GM18499 (cell line): ENCODE measurements around the gene SCD.
"Not testable (repeated sequence)": the region's sequence is repeated elsewhere in the genome, so short reads cannot be mapped to it uniquely, and the experiment has no call there.

Source experiments
- ATAC-seq: cut with Tn5 transposase; IDR thresholded peaks from one replicate; pipeline ENCODE4 v1.9.1; 2021; ENCODE audit warnings: moderate number of reproducible peaks; ENCODE audit not compliant: insufficient read depth, unreplicated experiment

Gene SCD

GRCh38 chr10:100359529-100360150 lies 12.6 kb downstream of the SCD start:
- ATAC-seq: no peak

DNA sequence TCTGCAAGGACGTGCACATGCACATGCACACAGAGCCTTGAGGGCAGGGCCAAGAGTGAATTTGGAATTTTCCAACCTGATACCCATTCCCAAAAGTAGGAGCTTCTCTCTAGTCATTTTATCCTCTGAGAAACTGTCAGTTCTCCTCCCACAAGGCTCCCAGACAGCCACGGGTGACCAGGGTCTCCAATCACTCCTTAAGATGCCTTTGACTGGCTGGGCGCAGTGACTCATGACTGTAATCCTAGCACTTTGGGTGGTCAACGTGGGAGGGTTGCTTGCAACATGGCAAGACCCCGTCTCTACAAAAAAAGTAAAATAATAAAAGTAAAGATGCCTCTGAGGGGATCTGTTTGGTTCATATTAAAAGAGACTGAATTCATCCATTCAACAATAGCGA lies 13.2 kb downstream of the SCD start:
- no peak for ATAC-seq

DNA sequence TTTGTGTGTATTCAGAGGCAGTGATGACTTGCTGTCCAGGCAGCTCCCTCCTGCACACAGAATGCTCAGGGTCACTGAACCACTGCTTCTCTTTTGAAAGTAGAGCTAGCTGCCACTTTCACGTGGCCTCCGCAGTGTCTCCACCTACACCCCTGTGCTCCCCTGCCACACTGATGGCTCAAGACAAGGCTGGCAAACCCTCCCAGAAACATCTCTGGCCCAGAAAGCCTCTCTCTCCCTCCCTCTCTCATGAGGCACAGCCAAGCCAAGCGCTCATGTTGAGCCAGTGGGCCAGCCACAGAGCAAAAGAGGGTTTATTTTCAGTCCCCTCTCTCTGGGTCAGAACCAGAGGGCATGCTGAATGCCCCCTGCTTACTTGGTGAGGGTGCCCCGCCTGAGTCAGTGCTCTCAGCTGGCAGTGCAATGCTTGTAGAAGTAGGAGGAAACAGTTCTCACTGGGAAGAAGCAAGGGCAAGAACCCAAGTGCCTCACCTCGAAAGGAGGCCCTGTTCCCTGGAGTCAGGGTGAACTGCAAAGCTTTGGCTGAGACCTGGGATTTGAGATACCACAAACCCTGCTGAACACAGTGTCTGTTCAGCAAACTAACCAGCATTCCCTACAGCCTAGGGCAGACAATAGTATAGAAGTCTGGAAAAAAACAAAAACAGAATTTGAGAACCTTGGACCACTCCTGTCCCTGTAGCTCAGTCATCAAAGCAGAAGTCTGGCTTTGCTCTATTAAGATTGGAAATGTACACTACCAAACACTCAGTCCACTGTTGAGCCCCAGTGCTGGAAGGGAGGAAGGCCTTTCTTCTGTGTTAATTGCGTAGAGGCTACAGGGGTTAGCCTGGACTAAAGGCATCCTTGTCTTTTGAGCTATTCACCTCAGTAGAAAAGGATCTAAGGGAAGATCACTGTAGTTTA lies 15.8 kb downstream of the SCD start:
- ATAC-seq: no peak

DNA sequence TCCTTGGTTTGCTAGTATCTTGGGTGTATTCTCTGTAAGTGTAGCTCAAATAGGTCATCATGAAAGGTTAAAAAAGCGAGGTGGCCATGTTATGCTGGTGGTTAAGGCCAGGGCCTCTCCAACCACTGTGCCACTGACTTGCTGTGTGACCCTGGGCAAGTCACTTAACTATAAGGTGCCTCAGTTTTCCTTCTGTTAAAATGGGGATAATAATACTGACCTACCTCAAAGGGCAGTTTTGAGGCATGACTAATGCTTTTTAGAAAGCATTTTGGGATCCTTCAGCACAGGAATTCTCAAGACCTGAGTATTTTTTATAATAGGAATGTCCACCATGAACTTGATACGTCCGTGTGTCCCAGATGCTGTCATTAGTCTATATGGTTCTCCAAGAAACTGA lies 17.1 kb downstream of the SCD start:
- no peak for ATAC-seq

DNA sequence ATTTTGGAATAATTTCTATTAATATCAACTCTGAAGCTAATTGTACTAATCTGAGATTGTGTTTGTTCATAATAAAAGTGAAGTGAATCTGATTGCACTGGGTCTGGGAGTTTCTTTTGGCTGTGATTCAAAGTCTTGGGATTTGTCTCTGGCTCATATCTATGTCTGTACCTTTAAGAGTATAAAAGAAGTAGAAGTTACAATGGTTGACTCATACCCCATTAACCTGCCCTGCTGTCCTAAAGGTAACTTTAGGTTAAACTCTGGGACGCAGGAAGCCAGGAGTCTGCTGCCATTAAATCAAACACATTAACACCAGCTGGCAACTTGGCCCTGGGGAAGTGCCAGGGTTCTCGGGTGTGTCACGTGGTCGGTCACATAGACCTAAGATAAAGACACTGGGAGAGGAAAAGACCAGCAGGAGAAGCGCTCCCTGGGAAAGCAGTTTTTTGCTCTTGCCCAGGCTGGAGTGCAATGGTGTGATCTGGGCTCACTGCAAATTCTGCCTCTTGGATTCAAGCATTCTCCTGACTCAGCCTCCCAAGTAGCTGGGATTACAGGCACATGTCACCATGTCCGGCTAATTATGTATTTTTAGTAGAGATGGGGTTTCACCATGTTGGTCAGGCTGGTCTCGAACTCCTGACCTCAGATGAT lies 17.8 kb downstream of the SCD start:
- ATAC-seq: no peak

DNA sequence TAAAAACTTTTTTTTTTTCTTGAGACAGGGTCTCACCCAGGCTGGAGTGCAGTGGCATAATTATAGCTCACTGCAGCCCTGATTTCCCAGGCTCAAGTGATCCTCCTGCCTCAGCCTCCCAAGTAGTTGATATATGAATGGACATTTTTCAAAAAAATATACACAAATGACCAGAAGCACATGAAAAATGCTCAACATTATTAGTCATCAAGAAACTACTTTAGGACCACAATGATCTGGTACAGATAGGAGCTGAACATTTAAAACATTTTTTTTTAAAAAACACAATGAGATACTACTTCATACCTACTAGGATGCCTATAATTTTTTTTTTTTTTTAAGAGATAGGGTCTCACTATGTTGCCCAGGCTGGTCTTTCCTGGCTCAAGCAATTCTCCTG lies 21.7 kb downstream of the SCD start:
- ATAC-seq: no peak

DNA sequence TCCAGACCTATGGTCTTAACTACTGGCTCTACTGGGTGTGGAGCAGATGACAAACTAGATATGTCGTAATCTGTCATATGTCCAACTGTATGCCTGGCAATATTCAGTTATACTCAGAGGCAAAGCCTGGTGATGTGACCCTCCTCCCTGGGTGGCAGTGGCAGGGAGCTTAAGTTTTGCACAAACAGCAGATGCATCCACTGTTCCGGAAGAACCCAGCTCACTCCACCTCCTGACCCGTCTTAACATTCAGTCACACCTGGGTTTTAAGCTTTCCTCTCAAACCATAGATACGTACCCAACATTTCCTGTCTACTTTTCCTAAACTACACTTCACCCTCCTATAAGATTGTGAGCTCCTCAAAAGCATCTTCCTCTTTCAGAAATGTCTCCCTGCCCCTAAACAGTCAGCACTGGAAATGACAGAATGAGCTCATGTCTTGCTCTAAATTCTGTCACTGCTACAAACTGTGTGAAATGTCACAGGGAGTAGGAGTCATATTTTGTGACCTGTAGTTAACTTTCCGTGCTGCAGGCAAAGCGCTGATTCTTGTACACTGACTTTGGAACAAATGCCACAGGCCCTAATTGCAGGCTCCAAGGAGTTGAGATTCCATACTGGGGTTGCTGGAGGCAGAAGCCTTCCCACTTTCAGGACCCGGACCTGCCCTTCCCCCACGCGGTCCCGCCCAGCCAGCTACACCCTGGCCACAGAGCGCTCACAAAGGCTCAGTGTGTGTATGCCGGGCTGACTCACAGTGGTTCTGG lies 23.9 kb downstream of the SCD start:
- no peak for ATAC-seq

- ATAC-seq: no peak
These were observed 24.5 kb downstream of the SCD start for GRCh38 chr10:100371482-100372027.

DNA sequence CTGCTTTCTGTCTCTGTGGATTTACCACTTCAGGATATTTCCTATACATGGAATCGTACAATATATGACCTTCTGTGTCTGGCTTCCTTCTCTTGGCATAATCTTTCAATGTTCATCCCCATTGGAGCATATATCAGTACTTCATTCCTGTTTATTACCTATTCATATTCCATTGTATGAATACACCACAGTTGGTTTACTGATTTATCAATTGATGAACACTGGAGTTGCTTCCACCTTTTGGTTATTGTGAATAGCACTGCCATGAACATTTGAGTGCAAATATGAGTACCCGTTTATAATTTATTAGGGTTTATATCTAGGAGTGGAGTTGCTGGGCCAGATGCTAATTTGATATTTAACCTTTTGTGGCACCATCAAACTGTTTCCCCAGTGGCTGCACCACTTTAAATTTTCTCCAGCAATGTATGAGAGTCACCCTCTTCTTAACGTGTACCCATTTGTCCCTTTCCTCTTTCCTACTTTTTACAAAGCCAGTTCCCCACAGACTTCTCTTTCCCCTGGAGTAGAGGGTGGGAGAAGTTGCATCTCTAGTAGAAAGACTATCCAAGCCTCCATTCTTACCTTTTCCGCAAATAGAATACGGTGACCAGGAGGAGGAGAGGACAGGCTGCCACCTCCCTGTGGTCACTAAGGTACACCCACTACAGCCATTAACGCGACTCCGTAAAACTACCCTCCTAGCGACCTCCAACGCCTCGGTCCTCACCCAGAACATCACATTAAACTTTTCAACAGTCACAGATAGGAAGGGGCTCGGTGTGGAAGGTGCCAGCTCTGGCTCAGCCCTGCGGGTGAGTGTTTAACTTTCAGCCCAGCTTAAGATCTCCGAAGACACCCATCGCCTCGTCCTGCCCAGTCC lies 25.6 kb downstream of the SCD start:
- no peak for ATAC-seq

DNA sequence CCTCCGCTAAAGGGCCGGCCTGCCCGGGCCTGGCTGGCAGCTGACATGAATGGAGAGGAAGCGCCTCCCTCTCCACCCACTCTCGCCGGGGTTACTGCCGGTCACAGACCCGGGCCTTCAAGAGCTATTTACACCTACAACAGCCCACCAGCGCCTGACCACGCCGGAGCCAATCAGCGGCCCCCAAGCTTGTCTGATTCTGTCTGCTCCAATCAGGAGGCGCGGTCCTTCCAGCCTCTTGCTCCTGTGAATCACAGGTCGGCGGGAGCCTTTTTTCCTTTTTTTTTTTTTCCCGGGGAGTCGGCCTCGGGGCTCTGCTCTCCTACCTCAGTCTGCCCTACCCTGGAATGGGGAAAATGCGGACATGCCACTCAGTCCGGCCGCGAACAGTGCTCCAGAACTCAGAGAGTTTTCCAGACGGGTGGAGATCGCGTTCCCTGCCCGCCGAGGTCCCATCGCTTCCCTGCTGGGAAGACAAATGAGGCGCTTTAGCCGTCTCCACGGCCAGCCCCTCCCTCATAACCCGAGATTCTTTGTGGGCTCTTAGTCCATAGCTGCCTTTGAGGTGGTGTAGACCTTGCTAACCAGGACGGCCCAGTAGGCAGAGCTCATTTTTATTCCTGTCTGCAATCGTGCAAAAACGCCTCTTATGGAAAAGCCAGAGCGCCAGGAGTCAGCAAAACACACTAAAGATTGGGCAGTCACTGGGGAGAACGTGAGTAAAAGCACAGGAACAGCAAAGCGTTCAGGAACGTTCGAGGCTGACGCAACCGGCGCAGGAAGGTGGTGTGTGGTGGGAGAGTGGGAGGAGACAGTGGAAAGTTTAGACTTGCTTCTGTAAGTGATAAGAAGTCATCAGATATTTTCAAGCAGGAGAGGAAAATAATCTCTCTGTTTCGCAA lies 26.5 kb downstream of the SCD start:
- peak; percentile 73 for ATAC-seq

DNA sequence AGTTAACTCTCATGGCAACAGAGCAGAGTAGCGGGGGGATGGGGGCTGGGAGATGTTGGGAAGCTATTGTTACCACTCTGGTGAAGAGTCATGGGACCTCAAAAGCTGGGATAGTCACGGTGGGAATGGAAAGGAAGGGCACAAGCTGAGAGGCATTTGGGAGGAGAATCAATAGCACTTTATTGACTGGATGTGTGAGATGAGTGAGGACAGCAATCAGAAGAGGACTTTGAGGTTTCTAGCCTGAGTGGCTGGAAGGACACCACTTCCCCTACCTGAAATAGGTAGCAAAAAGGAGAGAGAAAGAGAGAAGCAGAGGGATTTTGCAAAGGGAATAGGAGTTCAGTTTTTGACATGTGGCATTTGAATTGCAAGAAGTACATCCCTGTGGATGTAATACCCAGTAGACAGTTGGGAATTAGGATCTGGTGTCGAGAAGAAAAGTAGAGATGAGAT lies 27.2 kb downstream of the SCD start:
- ATAC-seq: no peak

DNA sequence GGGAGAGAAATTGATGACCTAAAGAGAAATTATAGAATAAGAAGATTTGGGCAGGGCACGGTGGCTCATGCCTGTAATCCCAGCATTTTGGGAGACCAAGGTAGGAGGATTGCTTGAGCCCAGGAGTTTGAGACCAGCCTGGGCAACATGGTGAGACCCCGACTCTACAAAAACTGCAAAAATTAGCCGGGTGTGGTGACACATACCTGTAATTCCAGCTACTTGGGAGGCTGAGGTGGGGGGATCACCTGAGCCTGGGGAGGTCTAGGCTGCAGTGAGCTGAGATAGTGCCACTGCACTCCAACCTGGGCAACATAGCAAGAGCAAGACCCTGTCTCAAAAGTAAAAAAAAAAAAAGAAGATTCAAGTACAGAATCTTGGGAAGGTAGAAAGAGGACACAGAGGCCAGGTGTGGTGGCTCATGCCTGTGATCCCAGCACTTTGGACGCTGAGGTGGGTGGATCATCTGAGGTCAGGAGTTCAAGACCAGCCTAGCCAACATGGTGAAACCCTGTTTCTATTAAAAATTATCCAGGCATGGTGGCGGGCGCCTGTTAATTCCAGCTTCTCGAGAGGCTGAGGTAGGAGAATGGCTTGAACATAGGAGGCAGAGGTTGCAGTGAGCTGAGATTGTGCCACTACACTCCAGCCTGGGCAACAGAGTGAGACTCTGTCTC lies 27.8 kb downstream of the SCD start:
- not testable (repeated sequence) for ATAC-seq

GRCh38 chr10:100376656-100377055 lies 29.6 kb downstream of the SCD start:
- not testable (repeated sequence) for ATAC-seq

DNA sequence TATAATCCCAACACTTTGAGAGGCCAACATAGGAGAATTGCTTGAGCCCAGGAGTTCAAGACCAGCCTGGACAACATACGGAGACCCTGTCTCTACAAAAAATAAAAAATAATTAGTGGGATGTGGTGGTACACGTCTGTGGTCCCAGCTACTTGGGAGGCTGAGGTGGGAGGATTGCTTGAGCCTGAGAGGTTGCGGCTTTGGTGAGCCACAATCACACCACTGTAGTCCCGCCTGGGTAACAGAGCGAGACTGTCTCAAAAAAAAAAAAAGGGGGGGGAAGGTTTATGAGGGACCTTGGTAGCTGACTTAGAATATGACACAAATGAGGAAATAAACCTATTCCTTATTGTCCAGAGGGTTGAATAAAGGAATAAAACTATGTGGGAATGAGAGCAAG lies 30.8 kb downstream of the SCD start:
- no peak for ATAC-seq

DNA sequence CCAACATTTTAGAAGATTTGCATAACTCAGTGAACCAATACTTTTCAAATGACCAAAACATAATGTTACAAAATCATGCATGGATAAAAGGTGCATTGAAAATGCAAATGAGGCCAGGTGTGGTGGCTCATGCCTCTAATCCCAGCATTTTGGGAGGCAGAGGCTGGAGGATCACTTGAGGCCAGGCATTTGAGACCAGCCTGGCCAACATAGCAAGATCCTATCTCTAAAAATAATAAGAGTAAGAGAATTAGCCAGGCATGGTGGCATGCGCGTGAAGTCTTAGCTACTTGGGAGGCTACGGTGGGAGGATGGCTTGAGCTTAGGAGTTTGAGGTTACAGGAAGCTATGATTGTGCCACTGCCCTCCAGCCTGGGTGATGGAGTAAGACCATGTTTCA lies 33.4 kb downstream of the SCD start:
- no peak for ATAC-seq

GRCh38 chr10:100382553-100382952 lies 35.5 kb downstream of the SCD start:
- ATAC-seq: no peak

DNA sequence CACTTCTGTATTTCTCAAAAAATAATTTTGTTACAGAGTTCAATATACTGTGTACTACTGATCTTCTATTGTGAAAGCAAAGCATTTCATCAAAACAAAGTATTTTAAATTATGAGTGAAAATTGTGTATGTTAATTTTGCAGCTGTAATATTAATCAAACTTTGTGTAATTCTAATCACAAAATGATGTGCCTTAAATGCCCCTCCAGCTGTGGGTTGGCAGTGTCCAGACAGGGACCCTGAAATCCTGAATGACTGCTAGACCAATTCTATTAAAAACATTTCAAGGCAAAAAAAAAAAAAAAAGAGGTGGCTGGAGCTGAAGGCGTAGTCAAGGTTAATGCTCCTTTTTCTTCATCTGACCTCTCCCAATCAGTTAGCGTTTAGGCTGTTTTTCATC lies 36.2 kb downstream of the SCD start:
- no peak for ATAC-seq
